ENCODE data around the gene CD84.

The CD84 gene

GRCh38 chr1:160608941-160609340, 29.6 kb upstream of the CD84 start:
- TF ChIP-seq CTCF (IDR thresholded peaks at IDR 0.05; ENCODE audit: borderline replicate concordance, extremely low read depth, low read length, poor library complexity, severe bottlenecking): no peak
- no peak for TF ChIP-seq EZH2 (IDR thresholded peaks at IDR 0.05; ENCODE audit: borderline replicate concordance, low read depth, low read length, severe bottlenecking)
- Histone ChIP-seq H4K20me1 (ENCODE audit: insufficient read depth, low read length) (no peaks in the 10 kb centered on the region), H3K4me2 (ENCODE audit: insufficient read depth, low read length) (no peak overlapping the region), H3K27me3 (ENCODE audit: insufficient read depth, low read length, poor library complexity) (no peaks in the 10 kb centered on the region), H3K36me3 (ENCODE audit: insufficient read depth, low read length) (no peaks in the 10 kb centered on the region), H3K4me1 (ENCODE audit: insufficient read depth, low read length) (peaks cover 30% of the 10 kb centered on the region), H3K79me2 (ENCODE audit: insufficient read depth, low read length) (no peaks in the 10 kb centered on the region), H3K9me3 (ENCODE audit: insufficient read depth, low read length, severe bottlenecking) (no peaks in the 10 kb centered on the region), H3K27ac (ENCODE audit: low read length) (no peak overlapping the region), H3K4me3 (ENCODE audit: low read depth in 1 of 2, low read length in 2 of 2) (no peak overlapping the region), H2AFZ (ENCODE audit: low read depth, low read length) (no peak overlapping the region), H3K9ac (ENCODE audit: low read depth, low read length) (no peak overlapping the region)
- ATAC-seq (ENCODE audit: insufficient read depth, low read depth) (no peak), DNase-seq (no peak)

GRCh38 chr1:160608514-160608913, 29.2 kb upstream of the CD84 start:
- Histone ChIP-seq H3K4me2 (ENCODE audit: insufficient read depth, low read length) (no peak overlapping the region), H2AFZ (ENCODE audit: low read depth, low read length) (no peak overlapping the region), H3K9ac (ENCODE audit: low read depth, low read length) (no peak overlapping the region), H3K79me2 (ENCODE audit: insufficient read depth, low read length) (no peaks in the 10 kb centered on the region), H3K9me3 (ENCODE audit: insufficient read depth, low read length, severe bottlenecking) (no peaks in the 10 kb centered on the region), H3K27me3 (ENCODE audit: insufficient read depth, low read length, poor library complexity) (no peaks in the 10 kb centered on the region), H3K36me3 (ENCODE audit: insufficient read depth, low read length) (no peaks in the 10 kb centered on the region), H3K4me3 (ENCODE audit: low read depth in 1 of 2, low read length in 2 of 2) (no peak overlapping the region), H3K27ac (ENCODE audit: low read length) (no peak overlapping the region; the same call in 1 of the 2 replicates), H4K20me1 (ENCODE audit: insufficient read depth, low read length) (no peaks in the 10 kb centered on the region), H3K4me1 (ENCODE audit: insufficient read depth, low read length) (peaks cover 30% of the 10 kb centered on the region)
- TF ChIP-seq EZH2 (IDR thresholded peaks at IDR 0.05; ENCODE audit: borderline replicate concordance, low read depth, low read length, severe bottlenecking): no peak
- TF ChIP-seq CTCF (IDR thresholded peaks at IDR 0.05; ENCODE audit: borderline replicate concordance, extremely low read depth, low read length, poor library complexity, severe bottlenecking): no peak
- no peak for DNase-seq
- no peak for ATAC-seq (ENCODE audit: insufficient read depth, low read depth)

- Histone ChIP-seq H3K79me2 (ENCODE audit: insufficient read depth, low read length) (no peaks in the 10 kb centered on the region), H2AFZ (ENCODE audit: low read depth, low read length) (no peak overlapping the region), H3K27me3 (ENCODE audit: insufficient read depth, low read length, poor library complexity) (no peaks in the 10 kb centered on the region), H3K9me3 (ENCODE audit: insufficient read depth, low read length, severe bottlenecking) (no peaks in the 10 kb centered on the region), H3K4me2 (ENCODE audit: insufficient read depth, low read length) (no peak overlapping the region), H3K4me1 (ENCODE audit: insufficient read depth, low read length) (peaks cover 30% of the 10 kb centered on the region), H3K36me3 (ENCODE audit: insufficient read depth, low read length) (no peaks in the 10 kb centered on the region), H4K20me1 (ENCODE audit: insufficient read depth, low read length) (no peaks in the 10 kb centered on the region), H3K9ac (ENCODE audit: low read depth, low read length) (no peak overlapping the region), H3K4me3 (ENCODE audit: low read depth in 1 of 2, low read length in 2 of 2) (no peak overlapping the region), H3K27ac (ENCODE audit: low read length) (peak overlapping the region; percentile 49; the same call in 1 of the 2 replicates)
- ATAC-seq (ENCODE audit: insufficient read depth, low read depth) (no peak), DNase-seq (no peak)
- TF ChIP-seq CTCF (IDR thresholded peaks at IDR 0.05; ENCODE audit: borderline replicate concordance, extremely low read depth, low read length, poor library complexity, severe bottlenecking): no peak
These were observed 28.8 kb upstream of the CD84 start for GRCh38 chr1:160608057-160608456.

DNA sequence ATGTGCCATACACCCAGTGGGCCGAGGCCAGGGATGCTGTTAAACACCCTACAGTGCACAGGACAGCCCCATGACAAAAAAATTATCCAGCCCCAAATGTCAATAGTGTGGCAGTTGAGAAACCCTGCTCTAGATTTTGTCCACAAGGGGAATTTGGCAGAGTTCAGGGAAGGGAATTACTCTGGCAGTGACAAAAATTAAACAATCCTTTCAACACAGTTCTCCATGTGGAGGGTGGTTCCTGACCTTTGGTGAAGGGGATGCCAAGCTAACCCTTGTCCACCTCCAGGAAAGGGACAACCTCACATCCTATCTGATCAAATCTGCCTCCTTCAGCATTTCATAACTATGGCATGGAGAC, 28.4 kb upstream of the CD84 start:
- H3K4me1 ChIP-seq (ENCODE audit: insufficient read depth, low read length): peaks cover 30% of the 10 kb centered on the region
- H3K4me3 ChIP-seq (ENCODE audit: low read depth in 1 of 2, low read length in 2 of 2): no peak overlapping the region
- DNase-seq (no peak), ATAC-seq (ENCODE audit: insufficient read depth, low read depth) (no peak)
- H3K9ac ChIP-seq (ENCODE audit: low read depth, low read length): no peak overlapping the region
- no peak overlapping the region for H2AFZ ChIP-seq (ENCODE audit: low read depth, low read length)
- no peaks in the 10 kb centered on the region for H3K36me3 ChIP-seq (ENCODE audit: insufficient read depth, low read length)
- no peak overlapping the region for H3K4me2 ChIP-seq (ENCODE audit: insufficient read depth, low read length)
- no peak for TF ChIP-seq EZH2 (IDR thresholded peaks at IDR 0.05; ENCODE audit: borderline replicate concordance, low read depth, low read length, severe bottlenecking)
- no peak for TF ChIP-seq CTCF (IDR thresholded peaks at IDR 0.05; ENCODE audit: borderline replicate concordance, extremely low read depth, low read length, poor library complexity, severe bottlenecking)
- no peaks in the 10 kb centered on the region for H3K27me3 ChIP-seq (ENCODE audit: insufficient read depth, low read length, poor library complexity)
- H3K9me3 ChIP-seq (ENCODE audit: insufficient read depth, low read length, severe bottlenecking): no peaks in the 10 kb centered on the region
- H3K79me2 ChIP-seq (ENCODE audit: insufficient read depth, low read length): no peaks in the 10 kb centered on the region
- H3K27ac ChIP-seq (ENCODE audit: low read length): peak overlapping the region; percentile 49; the same call in 1 of the 2 replicates
- no peaks in the 10 kb centered on the region for H4K20me1 ChIP-seq (ENCODE audit: insufficient read depth, low read length)
